ENCODE results near the gene CRADD. TPM values are rescaled to one million over a fixed set of nuclear protein-coding genes. Genes with fewer than 3 reads are reported as not detected.

The CRADD gene
- total and polyA plus RNA-seq, 2 of the 4 experiments (the other 2 are of a cell fraction): 11.1 to 14.0 TPM

- Histone ChIP-seq H3K27me3 (ENCODE audit: control insufficient read depth, insufficient read depth, low read length) (no peaks in the 10 kb centered on the region), H3K4me2 (ENCODE audit: low read depth, low read length) (no peak overlapping the region; the same call in 1 of the 2 replicates), H3K56ac (ENCODE audit: extremely low read depth, insufficient read depth, low read length) (peak overlapping the region; percentile 45), H2AK9ac (replicated peaks; ENCODE audit: low read depth, low read length, poor library complexity) (no peak overlapping the region), H3K14ac (replicated peaks; ENCODE audit: low read depth, low read length) (peak overlapping the region; percentile 98), H2BK15ac (ENCODE audit: low read depth, low read length) (peak overlapping the region; percentile 88; the same call in 2 of the 3 replicates), H3K79me1 (ENCODE audit: low read depth in 1 of 2, low read length in 2 of 2) (peaks cover 23 to 37% of the 10 kb centered on the region in 2 experiments; a peak in 3 of 4 replicates), H3K27ac (ENCODE audit: insufficient read depth, low read length) (peak overlapping the region; percentile 52), H2BK20ac (ENCODE audit: low read depth, low read length) (peak overlapping the region; percentile 100), H3K4ac (ENCODE audit: low read depth, low read length) (peak overlapping the region; percentile 99; the same call in 1 of the 2 replicates), H3K18ac (ENCODE audit: low read depth, low read length) (peak overlapping the region; percentile 98), H3K4me1 (ENCODE audit: control insufficient read depth, insufficient read depth, low read length) (peaks cover 30% of the 10 kb centered on the region), H3K9ac (ENCODE audit: low read depth, low read length) (no peak overlapping the region; the same call in 1 of the 2 replicates), H3K36me3 (ENCODE audit: control insufficient read depth, insufficient read depth, low read length) (no peaks in the 10 kb centered on the region), H3K9me3 (ENCODE audit: control insufficient read depth, insufficient read depth, low read length) (no peaks in the 10 kb centered on the region), H4K8ac (ENCODE audit: low read depth in 2 of 2, low read length in 2 of 2) (peak overlapping the region; percentile 94 to 98), H3K23ac (ENCODE audit: low read depth, low read length) (peak overlapping the region; percentile 95; the same call in 1 of the 2 replicates), H4K20me1 (ENCODE audit: insufficient read depth, low read length) (no peaks in the 10 kb centered on the region), H2AFZ (replicated peaks; ENCODE audit: low read length, poor library complexity) (no peak overlapping the region), H2BK5ac (ENCODE audit: low read depth, low read length, poor library complexity, severe bottlenecking) (peak overlapping the region; percentile 100), H3K9me1 (ENCODE audit: insufficient read depth, low read length) (peaks cover 14% of the 10 kb centered on the region), H4K5ac (ENCODE audit: low read depth, low read length) (peak overlapping the region; percentile 98), H3K4me3 (ENCODE audit: insufficient read depth, low read depth, low read length) (no peak overlapping the region), H2BK120ac (ENCODE audit: low read depth, low read length) (peak overlapping the region; percentile 100), H4K91ac (ENCODE audit: insufficient read depth, low read depth, low read length) (peak overlapping the region; percentile 92), H2AK5ac (ENCODE audit: low read depth, low read length) (peak overlapping the region; percentile 82; the same call in 1 of the 2 replicates)
- no TSS peak for BruUV-seq (replicated peaks)
- CTCF ChIA-PET: no interaction called here
- WGBS, 2 experiments (ENCODE audit: extremely low coverage in 2 of 2, insufficient read length in 1 of 2): no CpG with 5 or more reads among the region's 4 CpGs
- ATAC-seq (ENCODE audit: low read depth) (no peak), DNase-seq (no peak)
- POLR2A ChIA-PET (ENCODE audit: unreplicated experiment): no interaction called here
- intact Hi-C loops (cut with micrococcal nuclease) (no loop called here), dilution Hi-C loops (cut with HindIII; ENCODE audit: low sequenced_read_pairs, unreplicated experiment) (no loop called here), in situ Hi-C loops (cut with MboI; ENCODE audit: low sequenced_read_pairs) (no loop called here)
- TF ChIP-seq MAFK (IDR thresholded peaks at IDR 0.05; ENCODE audit: low read depth, low read length) (no peak), RFX5 (IDR thresholded peaks at IDR 0.05; ENCODE audit: low read depth, low read length) (no peak), RCOR1 (IDR thresholded peaks at IDR 0.05; ENCODE audit: insufficient replicate concordance, low read length) (no peak), BHLHE40 (IDR thresholded peaks at IDR 0.05; ENCODE audit: low read depth, low read length) (no peak), USF2 (IDR thresholded peaks at IDR 0.05; ENCODE audit: low read depth, low read length) (no peak), RAD21 (IDR thresholded peaks at IDR 0.05; ENCODE audit: low read length) (no peak), FOS (IDR thresholded peaks at IDR 0.05; ENCODE audit: low read depth, low read length) (no peak), MXI1 (IDR thresholded peaks at IDR 0.05; ENCODE audit: borderline replicate concordance, low read depth, low read length) (no peak), CHD1 (IDR thresholded peaks at IDR 0.05; ENCODE audit: low read depth, low read length) (no peak), MAZ (IDR thresholded peaks at IDR 0.05; ENCODE audit: borderline replicate concordance, low read depth, low read length) (no peak), POLR2A (IDR thresholded peaks at IDR 0.05; ENCODE audit: low read depth, low read length) (no peak), NFE2L2 (IDR thresholded peaks at IDR 0.05; ENCODE audit: low read depth, low read length) (no peak), ELK1 (IDR thresholded peaks at IDR 0.05; ENCODE audit: borderline replicate concordance, low read depth, low read length) (no peak), CEBPB (IDR thresholded peaks at IDR 0.05; ENCODE audit: low read depth, low read length) (no peak), CTCF (conservative IDR thresholded peaks at IDR 0.05; ENCODE audit: low read depth, low read length) (no peak)
Measured at GRCh38 chr12:93786656-93787397, 109.7 kb downstream of the CRADD start.

Data from IMR-90 (cell line).